GM10266 (cell line): ENCODE results near the gene CGB7.

Experiments
- DNase-seq: peaks from one replicate; pipeline ENCODE4 v3.0.0; 2012; ENCODE audit errors: extremely low spot score
- CTCF ChIP-seq: IDR thresholded peaks from 2 replicates; pipeline ENCODE4 v1.5.1; 2012; ENCODE audit warnings: mild to moderate bottlenecking, low read depth; ENCODE audit not compliant: control insufficient read depth, insufficient read depth; ENCODE audit errors: missing control alignments

CGB7 gene

GRCh38 chr19:49071860-49072547 is 14.5 kb upstream of the CGB7 start:
- TF ChIP-seq CTCF: no peak
- DNase-seq: no peak

GRCh38 chr19:49070416-49070815 is 12.9 kb upstream of the CGB7 start:
- no peak for DNase-seq
- no peak for TF ChIP-seq CTCF

GRCh38 chr19:49069026-49069425 is 11.5 kb upstream of the CGB7 start:
- TF ChIP-seq CTCF: no peak
- DNase-seq: no peak

GRCh38 chr19:49067554-49067953 is 10.0 kb upstream of the CGB7 start:
- peak; percentile 19 for DNase-seq
- no peak for TF ChIP-seq CTCF

GRCh38 chr19:49065905-49066512 is 8.5 kb upstream of the CGB7 start:
- TF ChIP-seq CTCF: no peak
- DNase-seq: peak; percentile 22

GRCh38 chr19:49064768-49065611 is 7.4 kb upstream of the CGB7 start, which contains the start of gene NTF4:
TSS of gene NTF4 (minus strand) at chr19:49064818. CDS start at chr19:49061997, 2,821 bp downstream.
- peak; percentile 62 for DNase-seq

More at GRCh38 chr19:49064768-49065611, 7.4 kb upstream of the CGB7 start, which contains the start of gene NTF4:
- TF ChIP-seq CTCF: no peak
